ENCODE data around the gene SEC14L5.

SEC14L5 gene

GRCh38 chr16:4940719-4941118 lies 17.4 kb upstream of the SEC14L5 start:
- in situ Hi-C loops (cut with HindIII; ENCODE audit: low sequenced_read_pairs), result loop anchor here (5.0 kb wide), 1 partner anchor 73 kb away; no protein-coding TSS in a partner anchor
- no peak for DNase-seq (ENCODE audit: low read depth)
- no peak overlapping the region for H3K4me3 ChIP-seq (ENCODE audit: low read depth, low read length)
- no peak for TF ChIP-seq CTCF (IDR thresholded peaks at IDR 0.05; ENCODE audit: low read depth, low read length, missing control alignments)

GRCh38 chr16:4942481-4942880 lies 15.6 kb upstream of the SEC14L5 start:
- no peak for DNase-seq (ENCODE audit: low read depth)
- in situ Hi-C loops (cut with HindIII; ENCODE audit: low sequenced_read_pairs), result loop anchor here (5.0 kb wide), 1 partner anchor 75 kb away; no protein-coding TSS in a partner anchor
- no peak overlapping the region for H3K4me3 ChIP-seq (ENCODE audit: low read depth, low read length)
- no peak for TF ChIP-seq CTCF (IDR thresholded peaks at IDR 0.05; ENCODE audit: low read depth, low read length, missing control alignments)

GRCh38 chr16:4944333-4945281 lies 13.5 kb upstream of the SEC14L5 start:
- DNase-seq (ENCODE audit: low read depth), result peak; percentile 94
- no peak overlapping the region for H3K4me3 ChIP-seq (ENCODE audit: low read depth, low read length)
- in situ Hi-C loops (cut with HindIII; ENCODE audit: low sequenced_read_pairs), result loop anchor here (5.0 kb wide), 1 partner anchor 77 kb away; no protein-coding TSS in a partner anchor
- TF ChIP-seq CTCF (IDR thresholded peaks at IDR 0.05; ENCODE audit: low read depth, low read length, missing control alignments), result no peak

- H3K4me3 ChIP-seq (ENCODE audit: low read depth, low read length), result no peak overlapping the region
- in situ Hi-C loops (cut with HindIII; ENCODE audit: low sequenced_read_pairs), result no loop called here
- DNase-seq (ENCODE audit: low read depth), result no peak
- TF ChIP-seq CTCF (IDR thresholded peaks at IDR 0.05; ENCODE audit: low read depth, low read length, missing control alignments), result no peak
Measured at GRCh38 chr16:4945560-4946502, 12.3 kb upstream of the SEC14L5 start.

- no peak for DNase-seq (ENCODE audit: low read depth)
- in situ Hi-C loops (cut with HindIII; ENCODE audit: low sequenced_read_pairs), result no loop called here
- no peak overlapping the region for H3K4me3 ChIP-seq (ENCODE audit: low read depth, low read length)
- no peak for TF ChIP-seq CTCF (IDR thresholded peaks at IDR 0.05; ENCODE audit: low read depth, low read length, missing control alignments)
Measured at GRCh38 chr16:4946917-4947316, 11.2 kb upstream of the SEC14L5 start.

Data from astrocyte of the cerebellum (primary cell).